ENCODE data around the gene DLGAP1.
"Not testable (repeated sequence)": the region's sequence is repeated elsewhere in the genome, so short reads cannot be mapped to it uniquely, and the experiment has no call there.

The DLGAP1 gene

GRCh38 chr18:4391859-4392258 is 63.2 kb downstream of the DLGAP1 start:
- FAIRE-seq (no peak), DNase-seq (ENCODE audit: low spot score) (no peak)

GRCh38 chr18:4385876-4386275 is 69.2 kb downstream of the DLGAP1 start:
- DNase-seq (ENCODE audit: low spot score) (no peak), FAIRE-seq (no peak)

- no peak for DNase-seq (ENCODE audit: low spot score)
- no peak for FAIRE-seq
Observed at GRCh38 chr18:4384932-4385331, 70.2 kb downstream of the DLGAP1 start.

GRCh38 chr18:4374564-4374963 is 80.5 kb downstream of the DLGAP1 start:
- FAIRE-seq, result no peak
- no peak for DNase-seq (ENCODE audit: low spot score)

GRCh38 chr18:4369705-4370104 is 85.4 kb downstream of the DLGAP1 start:
- no peak for FAIRE-seq
- no peak for DNase-seq (ENCODE audit: low spot score)

GRCh38 chr18:4360221-4360715 is 94.8 kb downstream of the DLGAP1 start:
- FAIRE-seq, result no peak

GRCh38 chr18:4358618-4359017 is 96.5 kb downstream of the DLGAP1 start:
- no peak for FAIRE-seq
- no peak for DNase-seq (ENCODE audit: low spot score)

More at GRCh38 chr18:4360221-4360715, 94.8 kb downstream of the DLGAP1 start:
- no peak for DNase-seq (ENCODE audit: low spot score)

GRCh38 chr18:4357579-4357978 is 97.5 kb downstream of the DLGAP1 start:
- DNase-seq (ENCODE audit: low spot score) (no peak), FAIRE-seq (no peak)

- no peak for FAIRE-seq
- DNase-seq (ENCODE audit: low spot score), result no peak
Observed at GRCh38 chr18:4356929-4357328, 98.2 kb downstream of the DLGAP1 start.

- DNase-seq (ENCODE audit: low spot score), result no peak
- no peak for FAIRE-seq
Observed at GRCh38 chr18:4353853-4354418, 101.2 kb downstream of the DLGAP1 start.

GRCh38 chr18:4352746-4353551 is 102.2 kb downstream of the DLGAP1 start:
- DNase-seq (ENCODE audit: low spot score) (no peak), FAIRE-seq (no peak)

- DNase-seq (ENCODE audit: low spot score), result no peak
- no peak for FAIRE-seq
Observed at GRCh38 chr18:4351005-4351404, 104.1 kb downstream of the DLGAP1 start.

GRCh38 chr18:4335386-4335785 is 119.7 kb downstream of the DLGAP1 start:
- FAIRE-seq (no peak), DNase-seq (ENCODE audit: low spot score) (no peak)

- DNase-seq (ENCODE audit: low spot score) (no peak), FAIRE-seq (no peak)
Observed at GRCh38 chr18:4333043-4333442, 122.1 kb downstream of the DLGAP1 start.

- DNase-seq (ENCODE audit: low spot score) (no peak), FAIRE-seq (no peak)
Observed at GRCh38 chr18:4319738-4320677, 135.1 kb downstream of the DLGAP1 start.

- FAIRE-seq (no peak), DNase-seq (ENCODE audit: low spot score) (no peak)
Observed at GRCh38 chr18:4318311-4318710, 136.8 kb downstream of the DLGAP1 start.

- not testable (repeated sequence) for FAIRE-seq
Observed at GRCh38 chr18:4311945-4312344, 143.2 kb downstream of the DLGAP1 start.

GRCh38 chr18:4311136-4311535 is 144.0 kb downstream of the DLGAP1 start:
- no peak for FAIRE-seq
- DNase-seq (ENCODE audit: low spot score), result no peak

More at GRCh38 chr18:4311945-4312344, 143.2 kb downstream of the DLGAP1 start:
- DNase-seq (ENCODE audit: low spot score), result not testable (repeated sequence)

GRCh38 chr18:4309227-4309626 is 145.9 kb downstream of the DLGAP1 start:
- no peak for DNase-seq (ENCODE audit: low spot score)
- no peak for FAIRE-seq

- FAIRE-seq (no peak), DNase-seq (ENCODE audit: low spot score) (no peak)
Observed at GRCh38 chr18:4308576-4308975, 146.5 kb downstream of the DLGAP1 start.

- no peak for FAIRE-seq
- no peak for DNase-seq (ENCODE audit: low spot score)
Observed at GRCh38 chr18:4299395-4299794, 155.7 kb downstream of the DLGAP1 start.

- DNase-seq (ENCODE audit: low spot score) (no peak), FAIRE-seq (no peak)
Observed at GRCh38 chr18:4293337-4293736, 161.8 kb downstream of the DLGAP1 start.
